B cell (primary cell): Measurements from ENCODE around the gene SNAPC4. TPM values are rescaled to one million over a fixed set of nuclear protein-coding genes. Genes with fewer than 3 reads are reported as not detected.
"Not testable (repeated sequence)": the region's sequence is repeated elsewhere in the genome, so short reads cannot be mapped to it uniquely, and the experiment has no call there.

ENCODE experiments used
- ATAC-seq: fragments of 200-7000 bp; cut with Tn5 transposase; one replicate; pipeline ENCODE4 v1.10.0; 2021; ENCODE audit warnings: low read depth, mild to moderate bottlenecking, moderate number of reproducible peaks, moderate library complexity
- CTCF ChIA-PET: fragments of 350-600 bp; sonication (Branson Sonifier 250); formaldehyde crosslinking; loops from one replicate; lab custom pipeline; 2021; ENCODE audit warnings: antibody characterized with exemption, inconsistent platforms; lab: Charles Lee
- POLR2A ChIA-PET: fragments of 350-600 bp; sonication (Branson Sonifier 250); formaldehyde crosslinking; loops from one replicate; lab custom pipeline; 2021; ENCODE audit warnings: antibody characterized with exemption; lab: Charles Lee
- DNase-seq: peaks from one replicate; pipeline ENCODE4 v3.0.0; 2013
- H2AFZ ChIP-seq: 2 replicates; pipeline ENCODE4 v1.6.1; 2012; ENCODE audit warnings: mild to moderate bottlenecking, low read depth, low read length; ENCODE audit not compliant: insufficient read depth, poor library complexity, severe bottlenecking
- H3K27ac ChIP-seq, 2 donors: 1 replicate in 1 of 2; 2 replicates in 1 of 2; pipeline ENCODE4 v1.5.1; 2012 to 2013; ENCODE audit warnings: low read length in 2 of 2, mild to moderate bottlenecking in 2 of 2, moderate library complexity in 1 of 2
- H3K27me3 ChIP-seq, 4 experiments: fragments of 200-600 bp in 1 of 4; sonication (generic) in 1 of 4; replicated peaks in 1 of 4; 1 replicate in 2 of 4; 2 replicates in 2 of 4; pipeline versions ENCODE4 v1.6.1 to v1.7.0; 2013 to 2016; ENCODE audit warnings: low read length in 3 of 4, mild to moderate bottlenecking in 2 of 4, mixed read lengths in 1 of 4, moderate library complexity in 1 of 4; ENCODE audit not compliant: insufficient read depth in 4 of 4, control insufficient read depth in 3 of 4; ENCODE audit errors: control extremely low read depth in 1 of 4
- H3K36me3 ChIP-seq, 2 experiments: replicated peaks in 1 of 2; 1 replicate in 1 of 2; 2 replicates in 1 of 2; pipeline versions ENCODE4 v1.6.1 to v1.7.1; 2013; ENCODE audit warnings: low read length in 1 of 2; ENCODE audit not compliant: insufficient read depth in 2 of 2, control insufficient read depth in 1 of 2; ENCODE audit errors: control extremely low read depth in 1 of 2, extremely low read depth in 1 of 2
- H3K4me1 ChIP-seq, 2 donors: fragments of 200-600 bp in 1 of 2; sonication (generic) in 1 of 2; 1 replicate in 1 of 2; 2 replicates in 1 of 2; pipeline versions ENCODE4 v1.5.1 to v1.6.1; 2013 to 2017; ENCODE audit warnings: low read length in 2 of 2; ENCODE audit not compliant: control insufficient read depth in 2 of 2, insufficient read depth in 2 of 2
- H3K4me2 ChIP-seq: replicated peaks from 2 replicates; pipeline ENCODE3; 2012; ENCODE audit warnings: mild to moderate bottlenecking, low read depth, low read length; ENCODE audit not compliant: poor library complexity, severe bottlenecking
- H3K4me3 ChIP-seq, 5 experiments: fragments of 200-600 bp in 1 of 5; sonication (generic) in 1 of 5; 1 replicate in 3 of 5; 2 replicates in 2 of 5; pipeline versions ENCODE4 v1.5.1 to v1.7.0; 2011 to 2016; ENCODE audit warnings: low read length in 4 of 5, mild to moderate bottlenecking in 4 of 5, low read depth in 2 of 5, control low read depth in 1 of 5, moderate library complexity in 1 of 5; ENCODE audit not compliant: insufficient read depth in 1 of 5; ENCODE audit errors: control extremely low read depth in 1 of 5, extremely low read depth in 1 of 5
- H3K79me2 ChIP-seq: fragments of 200-600 bp; sonication (generic); one replicate; pipeline ENCODE4 v1.6.0; 2016; ENCODE audit warnings: low read length; ENCODE audit not compliant: control insufficient read depth, insufficient read depth
- H3K9ac ChIP-seq: fragments of 200-600 bp; sonication (generic); 2 replicates; pipeline ENCODE4 v1.6.1; 2017; ENCODE audit warnings: mild to moderate bottlenecking, low read length, moderate library complexity
- H3K9me3 ChIP-seq, 3 donors: one replicate each; pipeline versions ENCODE4 v1.6.1 to v1.7.1; 2013; ENCODE audit warnings: low read length in 2 of 3; ENCODE audit not compliant: control insufficient read depth in 2 of 3, insufficient read depth in 1 of 3; ENCODE audit errors: control extremely low read depth in 1 of 3
- H4K20me1 ChIP-seq: 2 replicates; pipeline ENCODE4 v1.6.0; 2012; ENCODE audit warnings: mild to moderate bottlenecking, low read length; ENCODE audit not compliant: insufficient read depth, control insufficient read depth, poor library complexity, severe bottlenecking
- H3K27ac Mint-ChIP-seq: one replicate; pipeline ENCODE4 v1.8.0; 2021; ENCODE audit warnings: mixed read lengths
- H3K27me3 Mint-ChIP-seq: one replicate; pipeline ENCODE4 v1.8.0; 2021; ENCODE audit warnings: mixed read lengths
- H3K4me1 Mint-ChIP-seq: one replicate; pipeline ENCODE4 v1.8.0; 2021; ENCODE audit warnings: mixed read lengths
- H3K4me3 Mint-ChIP-seq: one replicate; pipeline ENCODE4 v1.8.0; 2021; ENCODE audit warnings: mixed read lengths
- H3K9me3 Mint-ChIP-seq: one replicate; pipeline ENCODE4 v1.8.0; 2022; ENCODE audit warnings: mixed read lengths; ENCODE audit not compliant: insufficient read depth
- CTCF ChIP-seq: fragments of 200-600 bp; IDR thresholded peaks from one replicate; pipeline ENCODE4 v1.8.0; 2022; ENCODE audit warnings: antibody characterized with exemption, mild to moderate bottlenecking
- EZH2 ChIP-seq: IDR thresholded peaks from 2 replicates; pipeline ENCODE4 v1.6.1; 2012; ENCODE audit warnings: borderline replicate concordance, low read depth, mild to moderate bottlenecking, moderate library complexity, low read length; ENCODE audit not compliant: insufficient read depth, poor library complexity, severe bottlenecking
- WGBS: methylation state at CpG from one replicate; pipeline ENCODE4 v1.1.5; 2013; ENCODE audit warnings: missing lambda C conversion rate; ENCODE audit not compliant: insufficient coverage; 5-methylcytosine and 5-hydroxymethylcytosine counted together
- intact Hi-C: fragments of 100-400 bp; cut with micrococcal nuclease; formaldehyde crosslinking; loops from one replicate; pipeline ENCODE4 v1.10.0; 2022
- polyA plus RNA-seq: library from polyadenylated mRNA; depleted of rRNA; stranded (reverse); fragments of >200 nt; gene quantifications from 2 replicates; pipeline ENCODE4 v1.2.3, GENCODE V29; 2012
- total RNA-seq, 2 donors: library from RNA; stranded (reverse); fragments of 120-200 nt in 1 of 2; gene quantifications; 1 replicate in 1 of 2; 2 replicates in 1 of 2; pipeline versions ENCODE4 v1.2.3 to v1.2.4, GENCODE V29; 2013 to 2022

The SNAPC4 gene
- total and polyA plus RNA-seq, 2 donors (not counting 1 experiment from before 2014, with no cell fraction given), result 13.1 to 15.6 TPM

GRCh38 chr9:136429075-136429628 is 29.2 kb upstream of the SNAPC4 start:
- H3K4me3 ChIP-seq, result no peak overlapping the region
- Mint-ChIP-seq H3K27me3 (no peaks in the 10 kb centered on the region), H3K4me3 (no peak overlapping the region), H3K4me1 (no peaks in the 10 kb centered on the region), H3K9me3 (no peaks in the 10 kb centered on the region), H3K27ac (no peak overlapping the region)
- intact Hi-C loops, result no loop called here
- H3K27me3 ChIP-seq, result no peaks in the 10 kb centered on the region
- WGBS, result 92% methylated on average over 21 of the region's 21 CpGs
- H3K4me1 ChIP-seq, result no peaks in the 10 kb centered on the region
- H4K20me1 ChIP-seq, result peaks cover 18% of the 10 kb centered on the region
- ChIA-PET CTCF (no interaction called here), POLR2A (no interaction called here)
- H3K36me3 ChIP-seq, result peaks cover 0 to 31% of the 10 kb centered on the region in 2 experiments
- H3K9me3 ChIP-seq, result no peaks in the 10 kb centered on the region
- no peak overlapping the region for H2AFZ ChIP-seq
- DNase-seq (no peak), ATAC-seq (no peak)
- peaks cover 4% of the 10 kb centered on the region for H3K79me2 ChIP-seq
- no peak overlapping the region for H3K27ac ChIP-seq
- TF ChIP-seq EZH2 (no peak), CTCF (no peak)
- no peak overlapping the region for H3K9ac ChIP-seq
- no peak overlapping the region for H3K4me2 ChIP-seq

- Mint-ChIP-seq H3K27me3 (no peaks in the 10 kb centered on the region), H3K9me3 (no peaks in the 10 kb centered on the region), H3K4me1 (no peaks in the 10 kb centered on the region), H3K4me3 (no peak overlapping the region), H3K27ac (no peak overlapping the region)
- DNase-seq (no peak), ATAC-seq (no peak)
- H2AFZ ChIP-seq, result no peak overlapping the region
- no peak overlapping the region for H3K27ac ChIP-seq
- H3K79me2 ChIP-seq, result no peaks in the 10 kb centered on the region
- no peak overlapping the region for H3K4me3 ChIP-seq
- no peaks in the 10 kb centered on the region for H4K20me1 ChIP-seq
- H3K36me3 ChIP-seq, result peaks cover 0 to 46% of the 10 kb centered on the region in 2 experiments
- TF ChIP-seq EZH2, result no peak
- no peak for TF ChIP-seq CTCF
- no peak overlapping the region for H3K4me2 ChIP-seq
- no peaks in the 10 kb centered on the region for H3K4me1 ChIP-seq
- ChIA-PET CTCF (no interaction called here), POLR2A (interaction anchor here (0.7 kb wide), 1 partner anchor 12 kb away, joined by 7 read pairs; no protein-coding TSS in a partner anchor)
- H3K9ac ChIP-seq, result no peak overlapping the region
- WGBS, result 97% methylated on average over 10 of the region's 12 CpGs
- H3K27me3 ChIP-seq, result no peaks in the 10 kb centered on the region
- no peaks in the 10 kb centered on the region for H3K9me3 ChIP-seq
- intact Hi-C loops, result no loop called here
These were observed 26.8 kb upstream of the SNAPC4 start for GRCh38 chr9:136426787-136427186.

DNA sequence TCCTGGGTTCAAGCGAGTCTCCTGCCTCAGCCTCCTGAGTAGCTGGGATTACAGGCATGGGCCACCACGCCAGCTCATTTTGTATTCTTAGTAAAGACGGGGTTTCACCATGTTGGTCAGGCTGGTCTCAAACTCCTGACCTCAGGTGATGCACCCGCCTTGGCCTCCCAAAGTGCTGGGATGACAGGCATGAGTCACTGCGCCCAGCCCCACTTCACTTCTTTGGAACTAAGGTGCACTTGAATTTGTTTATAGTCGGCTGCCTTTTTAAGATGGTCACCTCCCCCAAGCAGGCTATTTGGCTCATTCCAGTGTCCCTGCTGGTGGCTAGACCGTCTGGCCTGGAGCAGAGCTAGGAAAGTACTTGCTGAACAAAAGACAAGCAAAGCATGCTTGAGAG is 25.4 kb upstream of the SNAPC4 start:
- H3K9ac ChIP-seq, H3K9me3 ChIP-seq, ATAC-seq, H3K27ac Mint-ChIP-seq, H3K9me3 Mint-ChIP-seq, H3K4me1 ChIP-seq, H2AFZ ChIP-seq, H4K20me1 ChIP-seq, POLR2A ChIA-PET, H3K4me2 ChIP-seq, DNase-seq, H3K4me1 Mint-ChIP-seq, H3K27me3 ChIP-seq, H3K27ac ChIP-seq, H3K79me2 ChIP-seq, intact Hi-C loops, H3K27me3 Mint-ChIP-seq, H3K4me3 ChIP-seq, H3K4me3 Mint-ChIP-seq: not testable (repeated sequence)
- WGBS, result 89% methylated on average over 7 of the region's 7 CpGs
- peaks cover 0 to 52% of the 10 kb centered on the region in 2 experiments for H3K36me3 ChIP-seq
- CTCF ChIA-PET, result interaction anchor here (2.0 kb wide), 1 partner anchor 61 kb away, joined by 4 read pairs; no protein-coding TSS in a partner anchor
